CD4-positive, alpha-beta T cell treated with Interleukin-4 for 4 hours (primary cell): ENCODE measurements around the gene U2AF2.

Experiments used
- DNase-seq: peaks from one replicate; pipeline ENCODE4 v3.0.0-alpha.2; 2020

U2AF2 gene

DNA sequence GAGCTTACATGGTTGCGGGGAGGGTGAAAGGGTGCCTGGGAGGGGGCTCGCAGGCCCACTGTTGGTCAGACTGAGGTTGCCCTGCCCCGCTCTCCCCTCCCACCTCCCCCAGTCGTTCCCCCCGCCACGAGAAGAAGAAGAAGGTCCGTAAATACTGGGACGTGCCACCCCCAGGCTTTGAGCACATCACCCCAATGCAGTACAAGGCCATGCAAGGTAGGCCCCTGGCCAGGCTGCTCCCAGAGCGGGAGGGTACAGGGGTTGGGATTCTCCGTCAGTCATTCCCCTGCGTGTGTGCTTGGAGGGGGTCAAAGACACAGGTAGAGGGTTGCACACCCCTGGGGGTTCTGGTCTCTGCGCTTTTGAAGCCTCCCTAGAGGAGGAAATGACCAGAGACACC, 5.6 kb downstream of the U2AF2 start:
- DNase-seq: no peak

DNA sequence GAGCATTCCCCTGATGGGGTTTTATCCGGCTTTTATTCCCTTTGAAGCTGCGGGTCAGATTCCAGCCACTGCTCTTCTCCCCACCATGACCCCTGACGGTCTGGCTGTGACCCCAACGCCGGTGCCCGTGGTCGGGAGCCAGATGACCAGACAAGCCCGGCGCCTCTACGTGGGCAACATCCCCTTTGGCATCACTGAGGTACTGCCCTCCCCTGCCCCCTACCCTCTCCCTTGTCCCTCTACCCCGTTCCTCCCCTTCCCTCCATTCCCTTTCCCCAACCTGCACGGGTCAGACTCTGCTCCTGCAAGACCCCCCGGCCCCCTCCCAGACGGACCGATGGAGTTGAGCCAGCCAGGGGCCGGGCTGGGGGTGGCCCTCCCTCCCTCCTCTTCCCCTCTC, 6.2 kb downstream of the U2AF2 start:
- DNase-seq: no peak

DNA sequence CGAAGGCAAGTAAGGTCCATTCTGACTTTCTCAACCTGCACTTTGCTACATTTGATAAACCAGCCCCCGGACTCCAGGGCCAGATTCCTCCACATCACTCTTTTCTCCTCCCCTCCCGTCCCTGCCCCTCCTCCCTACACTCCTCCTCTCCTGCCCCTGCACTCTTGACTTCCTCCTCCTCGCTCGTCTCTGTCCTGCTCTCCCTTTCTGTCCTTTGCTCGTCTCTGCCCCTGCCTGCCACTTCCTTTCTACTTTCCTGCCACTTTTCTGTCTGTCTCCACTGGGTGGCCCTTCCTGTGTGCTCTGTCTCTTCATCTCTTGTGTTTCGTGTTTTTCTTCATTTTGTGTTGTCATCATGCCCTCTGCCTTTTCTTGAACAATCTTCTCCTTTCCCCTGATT, 7.0 kb downstream of the U2AF2 start:
- DNase-seq: no peak

DNA sequence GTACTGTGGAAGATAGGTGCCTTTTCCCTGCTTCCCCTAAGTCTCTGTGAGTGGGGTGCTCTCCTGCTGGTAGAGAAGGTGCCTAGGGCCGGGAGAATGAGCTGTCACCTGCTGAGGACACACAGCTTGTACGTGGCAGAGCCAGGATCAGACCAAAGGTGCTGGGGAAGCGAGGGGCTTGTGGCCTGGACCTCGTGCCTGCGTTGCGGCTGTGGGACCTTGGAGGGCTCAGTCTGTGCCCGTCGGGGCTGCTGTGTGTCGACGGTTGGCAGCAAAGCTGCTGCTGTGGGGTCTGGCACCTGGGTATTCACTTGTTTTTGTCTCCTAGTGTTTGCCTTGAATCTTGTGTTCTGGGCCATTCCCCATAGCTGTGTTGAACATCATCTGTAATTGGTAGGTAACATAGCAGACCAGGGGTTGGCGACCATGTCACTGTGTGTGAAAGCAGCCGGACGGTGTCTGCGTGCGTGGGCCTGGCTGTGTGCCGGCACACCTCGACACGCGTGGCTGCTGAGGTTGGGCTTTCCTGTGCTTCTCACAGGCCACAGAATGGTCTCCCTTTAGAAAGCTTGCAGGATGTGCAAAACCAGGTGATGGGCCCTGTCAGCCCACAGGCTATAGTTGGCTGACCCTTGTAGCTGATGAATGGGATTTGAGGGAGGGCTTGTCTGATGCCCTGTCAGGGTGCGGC, 9.2 kb downstream of the U2AF2 start:
- DNase-seq: no peak

DNA sequence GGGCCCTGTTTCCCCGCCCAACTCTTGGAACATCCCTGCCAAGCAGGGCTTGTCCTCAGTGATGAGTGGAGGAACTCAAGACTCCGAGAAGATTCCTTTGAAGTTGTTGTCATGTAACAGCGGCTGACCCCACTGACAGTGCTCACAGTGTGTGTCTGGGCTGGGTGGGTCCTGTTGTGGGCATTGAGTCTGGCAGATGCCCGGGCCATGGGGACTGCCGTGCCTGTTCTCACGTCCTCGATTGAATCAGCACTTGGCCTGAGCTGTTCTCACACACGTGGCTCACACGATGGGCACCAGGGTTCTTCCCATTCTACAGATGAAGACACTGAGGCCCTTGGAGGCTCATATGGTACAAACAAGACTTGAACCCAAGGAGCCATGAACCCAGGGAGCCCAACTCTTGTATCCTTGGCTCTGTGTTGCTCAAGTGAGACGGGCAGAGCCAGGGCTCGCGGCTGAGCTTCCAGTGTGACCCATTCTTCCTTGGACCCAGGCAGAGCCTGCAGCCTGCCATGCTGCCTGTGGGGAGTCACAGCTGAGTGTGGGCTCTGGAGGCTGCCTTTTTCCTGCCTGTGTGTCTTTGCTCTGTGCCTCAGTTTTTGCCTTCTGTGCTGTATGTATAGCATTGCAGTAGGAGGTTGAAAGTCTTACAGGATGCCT, 11.6 kb downstream of the U2AF2 start:
- no peak for DNase-seq

DNA sequence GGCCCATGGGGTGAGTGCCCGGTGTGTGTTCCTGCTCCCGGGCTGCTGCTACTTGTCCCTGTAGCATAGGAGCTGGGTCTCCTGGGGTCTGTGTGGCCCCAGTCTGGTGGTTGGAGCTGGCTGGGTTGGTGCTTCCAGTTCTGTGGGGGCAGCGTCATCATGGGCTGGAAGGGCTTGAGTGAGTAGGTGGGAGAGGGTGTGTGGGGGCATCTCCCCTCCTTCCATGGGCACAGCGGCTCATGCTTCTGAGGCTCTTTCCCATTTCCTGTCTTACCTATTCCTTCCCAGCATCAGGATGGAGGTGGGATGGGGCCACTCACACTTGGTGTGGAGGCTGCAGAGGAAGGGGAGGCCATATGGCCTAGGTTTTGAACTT, 12.2 kb downstream of the U2AF2 start:
- no peak for DNase-seq

DNA sequence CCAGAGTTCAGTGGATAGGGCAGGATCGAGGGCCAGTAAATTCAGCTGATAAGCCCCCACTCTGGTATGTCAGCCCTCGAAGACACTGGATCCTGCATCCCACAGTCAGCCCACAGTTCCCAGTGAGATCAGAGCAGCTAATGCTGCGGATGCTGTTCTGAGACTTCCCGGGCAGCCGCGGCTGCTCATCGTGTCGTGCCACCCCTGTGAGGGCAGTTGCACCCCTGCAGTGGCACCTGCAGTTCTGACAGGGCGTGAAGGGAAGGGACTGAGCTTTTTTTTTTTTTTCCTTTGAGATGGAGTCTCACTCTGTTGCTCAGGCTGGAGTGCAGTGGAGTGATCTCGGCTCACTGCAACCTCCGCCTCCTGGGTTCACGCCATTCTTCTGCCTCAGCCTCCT, 12.7 kb downstream of the U2AF2 start:
- no peak for DNase-seq

DNA sequence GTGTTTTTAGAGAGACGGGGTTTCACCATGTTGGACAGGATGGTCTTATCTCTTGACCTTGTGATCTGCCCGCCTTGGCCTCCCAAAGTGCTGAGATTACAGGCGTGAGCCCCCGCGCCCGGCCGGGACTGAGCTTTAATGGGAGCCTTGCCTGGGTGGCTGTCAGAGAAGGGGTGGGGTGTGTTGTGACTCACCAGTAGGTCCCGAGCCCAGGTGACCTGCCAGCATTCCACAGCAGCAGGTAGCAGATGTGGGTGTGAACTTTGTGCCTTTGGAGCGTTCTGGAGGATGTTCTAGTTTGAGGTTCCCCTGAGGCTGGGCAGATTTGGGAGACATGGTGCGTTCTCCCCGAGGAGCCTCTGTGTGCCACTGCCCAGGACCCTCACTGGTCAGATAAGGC, 13.1 kb downstream of the U2AF2 start:
- DNase-seq: no peak

DNA sequence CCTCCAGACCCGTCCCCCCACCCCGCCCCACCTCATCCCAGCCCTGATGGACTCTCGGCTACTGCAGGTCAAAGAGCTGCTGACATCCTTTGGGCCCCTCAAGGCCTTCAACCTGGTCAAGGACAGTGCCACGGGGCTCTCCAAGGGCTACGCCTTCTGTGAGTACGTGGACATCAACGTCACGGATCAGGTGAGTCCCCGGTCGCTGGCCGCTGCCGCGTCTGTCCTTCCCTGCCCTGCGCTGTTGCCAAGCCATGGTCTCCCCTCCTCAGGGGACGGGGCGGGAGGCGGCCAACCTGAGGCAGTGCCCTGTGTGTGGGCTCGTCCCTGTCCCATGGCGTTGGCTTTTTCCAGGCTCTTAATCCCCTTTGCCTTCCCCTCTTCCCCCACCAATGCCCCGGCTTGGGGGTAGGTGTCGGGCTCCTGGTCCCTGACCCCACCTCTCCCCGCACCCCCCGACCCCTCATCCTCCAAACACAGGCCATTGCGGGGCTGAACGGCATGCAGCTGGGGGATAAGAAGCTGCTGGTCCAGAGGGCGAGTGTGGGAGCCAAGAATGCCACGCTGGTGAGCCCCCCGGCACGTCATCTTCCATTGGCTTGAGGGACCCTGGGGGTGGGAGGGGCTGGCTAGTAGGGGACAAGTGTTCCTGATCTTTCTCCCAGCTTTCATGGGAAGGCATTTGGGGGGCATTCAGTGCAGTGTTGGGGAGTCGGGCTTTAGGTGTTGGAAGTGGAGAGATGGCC, 13.9 kb downstream of the U2AF2 start:
- DNase-seq: no peak

DNA sequence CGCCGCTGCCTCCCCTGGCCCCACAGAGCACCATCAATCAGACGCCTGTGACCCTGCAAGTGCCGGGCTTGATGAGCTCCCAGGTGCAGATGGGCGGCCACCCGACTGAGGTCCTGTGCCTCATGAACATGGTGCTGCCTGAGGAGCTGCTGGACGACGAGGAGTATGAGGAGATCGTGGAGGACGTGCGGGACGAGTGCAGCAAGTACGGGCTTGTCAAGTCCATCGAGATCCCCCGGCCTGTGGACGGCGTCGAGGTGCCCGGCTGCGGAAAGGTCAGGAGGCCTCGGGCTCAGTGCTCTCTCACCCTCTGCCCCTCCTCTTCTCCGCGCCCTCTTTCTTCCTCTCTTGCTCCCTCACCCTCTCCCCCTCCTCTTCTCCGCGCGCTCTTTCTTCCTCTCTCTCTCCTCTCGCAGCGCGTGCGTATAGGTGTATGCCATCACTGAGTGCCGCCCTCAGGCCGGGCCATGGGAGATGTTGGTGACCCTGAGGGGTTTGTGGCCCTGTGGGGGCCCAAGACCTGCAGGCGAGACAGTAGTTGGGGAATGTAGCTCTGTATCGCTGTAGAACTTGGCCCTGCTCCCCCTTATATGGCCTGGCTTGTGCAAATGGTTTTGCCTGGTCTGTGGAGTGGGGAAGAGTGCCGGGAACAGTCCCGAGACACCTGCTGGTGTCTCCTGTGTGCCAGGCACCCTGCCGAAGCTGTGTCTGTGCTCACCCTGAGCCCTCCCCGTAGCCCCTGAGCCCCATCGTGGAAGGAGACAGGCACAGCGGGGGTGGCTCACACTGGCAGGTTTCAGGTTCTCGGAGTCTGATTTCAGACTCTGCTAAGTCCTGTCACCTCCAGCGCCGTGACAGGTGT, 14.8 kb downstream of the U2AF2 start:
- DNase-seq: no peak

DNA sequence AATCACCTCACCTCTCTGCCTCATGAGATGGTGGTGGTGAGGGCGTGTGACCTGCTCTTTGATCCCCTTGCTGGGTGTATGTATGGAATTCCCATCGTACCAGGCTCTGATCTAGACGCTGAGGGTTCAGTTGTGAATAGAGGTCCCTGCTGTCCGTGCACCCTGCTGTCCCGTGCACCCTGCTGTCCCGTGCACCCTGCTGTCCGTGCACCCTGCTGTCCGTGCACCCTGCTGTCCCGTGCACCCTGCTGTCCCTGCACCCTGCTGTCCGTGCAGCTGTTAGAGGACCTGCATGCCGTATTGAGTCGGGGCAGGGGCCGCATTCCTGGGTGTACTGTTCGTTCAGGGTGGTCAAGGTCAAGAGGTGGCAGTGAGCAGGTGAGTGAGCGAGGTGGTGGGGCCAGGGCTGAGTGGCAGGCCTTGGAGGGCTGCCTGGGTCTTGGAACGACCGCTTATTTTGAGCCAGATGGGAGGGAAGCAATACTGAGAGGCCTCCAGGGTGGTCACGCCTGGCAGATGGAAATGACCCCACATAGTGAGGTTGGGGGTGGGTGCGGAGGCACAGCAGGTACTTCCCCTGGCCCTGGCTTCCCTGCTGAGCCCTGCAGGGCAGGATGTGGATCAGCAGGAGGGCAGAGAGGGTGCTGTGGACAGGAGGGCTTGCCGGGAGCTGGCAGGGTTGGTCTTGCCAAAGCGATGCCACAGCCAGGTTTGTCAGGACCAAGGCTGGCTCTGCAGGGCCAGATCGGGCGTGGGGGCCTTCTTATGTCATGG, 15.6 kb downstream of the U2AF2 start:
- no peak for DNase-seq

DNA sequence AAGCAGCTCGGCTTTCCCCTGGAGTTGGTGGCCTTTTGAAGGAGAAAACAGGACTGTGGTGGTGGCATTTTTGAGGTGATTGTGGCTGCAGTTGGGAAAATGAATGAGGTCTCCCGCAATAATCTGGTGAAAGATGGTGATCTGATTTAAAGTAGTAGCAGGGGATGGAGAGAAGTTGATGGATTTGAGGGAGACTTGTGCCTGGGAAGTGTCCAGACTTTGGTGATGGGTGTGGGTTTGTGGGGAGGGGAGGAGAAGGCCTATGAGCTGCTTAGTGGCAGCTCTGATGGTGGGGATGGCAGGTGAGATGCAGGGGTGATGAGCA, 16.2 kb downstream of the U2AF2 start:
- DNase-seq: no peak

DNA sequence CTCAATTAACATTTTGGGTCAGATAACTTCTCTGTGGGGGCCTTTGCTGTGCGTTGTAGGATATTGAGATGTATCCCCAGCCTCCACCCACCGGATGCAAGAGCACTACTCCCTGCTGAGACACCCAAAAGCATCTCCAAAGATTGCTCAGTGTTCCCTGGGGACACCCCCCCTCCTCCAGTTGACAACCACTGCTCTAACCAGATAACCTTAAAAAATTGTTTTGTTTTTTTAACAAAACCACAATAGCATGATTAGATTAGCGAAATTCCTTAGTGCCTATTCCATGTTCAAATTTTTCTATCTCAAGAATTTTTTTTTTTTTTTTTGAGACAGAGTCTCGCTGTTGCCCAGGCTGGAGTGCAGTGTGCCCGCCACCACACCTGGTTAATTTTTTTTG, 17.6 kb downstream of the U2AF2 start:
- no peak for DNase-seq

DNA sequence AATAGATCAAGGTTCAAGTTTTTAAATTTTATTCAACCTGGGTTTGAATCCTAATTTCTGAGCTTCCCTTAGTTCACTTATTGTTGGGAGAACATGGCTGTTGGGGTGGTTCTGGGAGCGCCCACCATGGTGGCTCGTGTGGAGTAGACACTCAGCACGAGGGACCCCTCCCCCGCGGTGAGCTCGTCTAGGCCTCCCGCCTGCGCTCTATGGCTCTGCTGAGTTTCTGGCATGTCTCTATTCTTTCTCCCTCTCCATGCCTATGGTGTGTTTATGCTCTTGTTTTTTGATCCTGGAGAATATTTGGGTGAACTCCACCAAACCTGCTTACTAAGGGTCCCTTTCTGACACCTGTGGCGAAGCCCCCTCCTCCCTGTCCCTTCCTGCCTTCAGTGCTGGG, 18.6 kb downstream of the U2AF2 start:
- DNase-seq: no peak

DNA sequence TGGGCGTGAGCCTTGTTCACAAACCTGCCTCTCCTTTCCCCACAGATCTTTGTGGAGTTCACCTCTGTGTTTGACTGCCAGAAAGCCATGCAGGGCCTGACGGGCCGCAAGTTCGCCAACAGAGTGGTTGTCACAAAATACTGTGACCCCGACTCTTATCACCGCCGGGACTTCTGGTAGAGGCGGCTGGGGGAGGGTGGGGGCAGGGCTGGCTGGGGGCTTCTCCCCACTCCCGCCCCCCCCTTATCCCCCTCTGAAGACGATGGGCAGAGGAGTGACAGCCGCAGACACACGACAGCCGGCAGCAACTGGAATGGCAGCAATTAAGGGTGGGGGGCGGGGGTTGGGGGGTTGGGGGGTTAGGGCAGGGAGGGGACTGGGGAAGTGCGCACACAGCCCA, 19.1 kb downstream of the U2AF2 start:
- DNase-seq: no peak

DNA sequence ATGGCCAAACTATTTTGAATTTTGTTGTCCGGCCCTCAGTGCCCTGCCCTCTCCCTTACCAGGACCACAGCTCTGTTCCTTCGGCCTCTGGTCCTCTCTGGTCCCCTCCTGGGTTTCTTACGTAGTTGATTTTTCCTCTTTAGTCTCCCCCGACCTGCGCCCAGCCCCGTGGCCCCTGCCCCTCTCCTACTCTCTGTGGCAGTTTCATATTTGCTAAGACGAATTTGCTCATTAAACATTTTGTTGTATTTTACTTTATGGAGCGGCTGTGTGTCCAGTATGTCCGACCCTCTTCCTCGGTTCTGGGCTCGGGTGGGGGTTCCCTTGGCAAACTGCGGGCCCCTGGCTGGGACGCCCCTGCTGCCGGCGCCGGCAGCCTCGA, 19.6 kb downstream of the U2AF2 start:
- no peak for DNase-seq

DNA sequence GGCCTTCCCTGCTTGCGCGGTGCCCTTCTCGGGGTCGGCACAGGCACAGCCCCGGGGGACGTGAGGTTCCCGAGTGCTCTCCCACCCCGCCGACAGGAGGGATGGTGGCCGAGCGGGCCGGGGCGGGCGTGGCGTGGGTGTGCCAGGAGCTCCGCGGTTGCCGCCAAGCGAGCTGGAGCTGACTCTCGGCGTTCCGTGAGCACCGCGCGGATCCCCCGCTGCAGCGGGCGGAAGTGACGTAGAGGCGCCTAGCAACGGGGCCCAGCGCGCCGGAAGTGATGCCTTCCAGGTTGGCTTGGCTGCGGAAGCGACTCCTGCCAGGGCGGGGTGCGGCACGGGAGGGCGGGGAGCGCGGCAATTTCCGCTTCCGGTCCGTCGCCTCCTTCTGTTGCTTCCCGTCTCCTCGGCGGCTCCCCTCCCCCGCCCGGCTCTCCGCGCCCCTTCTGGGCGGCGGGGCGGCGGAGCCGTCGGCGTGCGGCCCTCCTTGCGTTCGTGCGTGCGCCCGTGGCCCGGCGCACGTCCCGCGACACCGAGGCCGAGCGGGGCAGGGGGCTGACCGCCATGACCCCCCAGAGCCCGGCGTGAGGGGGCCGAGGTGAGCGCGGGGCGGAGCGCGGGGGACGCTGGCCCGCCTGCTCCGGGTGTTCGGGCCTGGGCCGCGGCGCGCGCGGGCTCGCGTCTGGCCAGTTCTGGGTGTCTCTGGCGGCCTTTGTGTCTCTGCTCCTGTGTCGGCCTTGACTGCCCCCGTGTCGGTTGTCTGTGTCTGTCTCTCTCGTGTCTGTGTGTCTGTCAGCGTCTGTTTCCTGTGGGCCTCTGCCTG, 20.2 kb downstream of the U2AF2 start, which contains the start of gene EPN1:
Gene EPN1 (plus strand): TSS at position 386 of the 820 bp plus-strand sequence. CDS start 3,402 bp downstream, outside the sequence.
- DNase-seq: peak; percentile 96

DNA sequence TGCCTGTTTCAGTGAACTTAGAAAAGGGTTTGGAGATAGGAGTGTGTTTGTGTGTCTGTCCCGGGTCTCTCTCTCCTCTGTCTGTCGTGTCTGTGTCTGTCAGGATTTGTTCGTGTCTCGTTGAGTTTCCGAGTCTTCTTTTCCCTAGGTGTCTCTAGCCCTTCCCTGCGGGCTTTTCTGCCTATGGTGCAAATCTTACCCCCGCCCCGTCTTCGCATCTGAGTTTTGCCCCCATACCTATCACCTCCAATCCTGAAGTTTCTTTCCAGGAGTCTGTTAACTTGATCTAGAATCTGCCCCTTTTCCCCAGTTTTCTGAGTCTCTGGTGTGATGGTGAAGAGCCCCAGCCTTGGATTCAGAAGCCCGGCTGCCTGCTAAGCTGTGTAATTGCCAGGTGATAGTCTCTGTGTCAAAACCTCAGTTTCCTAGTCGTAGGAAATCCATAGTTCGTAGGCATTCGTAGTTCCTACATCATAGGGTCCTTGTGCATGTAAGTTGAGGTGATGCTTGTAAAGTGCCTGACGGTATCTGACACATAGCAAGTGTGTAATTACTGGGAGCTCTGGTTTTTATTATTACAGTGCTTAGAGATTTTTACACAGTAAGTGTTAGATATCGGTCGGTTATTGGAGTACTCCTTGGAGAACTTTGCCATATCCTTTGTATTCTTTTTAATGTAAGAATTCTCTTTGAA, 21.0 kb downstream of the U2AF2 start:
- no peak for DNase-seq

DNA sequence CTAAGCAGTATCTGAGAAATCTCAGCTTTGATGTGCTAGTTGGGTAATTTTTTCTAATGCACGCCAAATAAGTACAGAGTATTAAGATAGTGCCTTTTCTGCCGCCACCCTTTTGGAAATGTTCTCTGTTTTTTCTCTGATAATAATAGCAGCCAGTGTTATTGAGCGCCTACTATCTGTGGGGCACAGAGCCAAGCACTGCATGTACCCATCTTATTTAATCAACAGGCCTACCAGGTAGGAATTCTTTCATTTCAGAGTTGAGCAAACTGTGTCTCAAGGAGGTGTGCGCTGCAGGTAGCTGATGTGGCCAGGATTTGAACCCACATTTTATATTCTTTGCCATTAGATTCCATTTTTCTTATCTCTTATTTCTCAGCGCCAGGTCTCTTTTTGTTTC, 21.5 kb downstream of the U2AF2 start:
- no peak for DNase-seq

DNA sequence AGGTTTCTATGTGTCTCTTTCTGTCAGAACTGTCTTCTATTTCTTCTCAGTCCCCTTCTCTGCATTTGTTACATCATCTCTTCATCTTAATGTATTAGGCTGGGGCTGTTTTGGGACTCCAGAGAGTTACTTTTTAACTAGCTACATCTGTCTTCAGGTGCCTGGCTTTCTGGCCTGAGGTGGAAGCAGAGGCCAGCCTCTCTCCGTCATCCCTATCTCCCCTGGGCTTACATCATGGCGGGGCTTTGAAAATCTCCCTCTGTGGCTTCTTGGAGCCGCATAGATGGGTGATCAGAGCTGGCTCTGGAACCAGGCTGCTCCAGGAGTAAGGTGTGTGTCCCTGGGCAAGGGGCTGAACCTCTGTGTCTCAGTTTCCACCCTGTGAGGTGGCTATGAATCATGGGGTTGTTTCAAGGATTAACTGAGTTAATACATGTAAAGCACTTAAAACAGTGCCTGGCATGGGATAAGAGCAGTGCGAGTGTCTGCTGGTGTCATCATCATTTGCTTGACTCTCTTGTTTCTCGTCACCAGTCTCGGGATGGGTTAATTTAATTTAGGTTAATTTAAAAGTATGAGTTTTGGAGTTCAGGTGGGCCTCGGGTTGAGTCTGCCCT, 22.2 kb downstream of the U2AF2 start:
- DNase-seq: no peak
